ENCODE results near the gene DUOXA1.

DUOXA1 gene

DNA sequence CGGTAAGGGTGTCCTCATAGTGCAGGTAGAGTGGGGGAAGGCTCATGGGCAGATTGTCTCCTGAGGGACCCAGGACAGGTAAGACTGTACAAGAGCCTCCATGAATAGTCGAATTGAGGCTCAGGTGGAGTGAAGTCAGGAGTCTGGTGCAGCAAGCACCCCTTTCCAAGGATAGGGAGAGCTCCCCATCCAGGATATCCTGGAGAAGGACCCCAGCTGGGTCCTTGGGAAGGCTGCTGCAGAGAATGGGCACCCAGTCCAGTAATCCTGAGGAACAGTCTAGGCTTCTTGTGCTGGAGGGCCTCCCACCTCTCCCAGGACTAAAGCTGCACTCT, 15.0 kb downstream of the DUOXA1 start:
- Histone ChIP-seq H3K36me3 (no peaks in the 10 kb centered on the region), H3K4me3 (ENCODE audit: low read depth, low read length) (peak overlapping the region; percentile 8), H3K4me1 (no peaks in the 10 kb centered on the region; the same call in 1 of the 2 replicates), H3K9me3 (no peaks in the 10 kb centered on the region), H3K27me3 (peaks cover 42% of the 10 kb centered on the region)
- TF ChIP-seq, protein P1, sequence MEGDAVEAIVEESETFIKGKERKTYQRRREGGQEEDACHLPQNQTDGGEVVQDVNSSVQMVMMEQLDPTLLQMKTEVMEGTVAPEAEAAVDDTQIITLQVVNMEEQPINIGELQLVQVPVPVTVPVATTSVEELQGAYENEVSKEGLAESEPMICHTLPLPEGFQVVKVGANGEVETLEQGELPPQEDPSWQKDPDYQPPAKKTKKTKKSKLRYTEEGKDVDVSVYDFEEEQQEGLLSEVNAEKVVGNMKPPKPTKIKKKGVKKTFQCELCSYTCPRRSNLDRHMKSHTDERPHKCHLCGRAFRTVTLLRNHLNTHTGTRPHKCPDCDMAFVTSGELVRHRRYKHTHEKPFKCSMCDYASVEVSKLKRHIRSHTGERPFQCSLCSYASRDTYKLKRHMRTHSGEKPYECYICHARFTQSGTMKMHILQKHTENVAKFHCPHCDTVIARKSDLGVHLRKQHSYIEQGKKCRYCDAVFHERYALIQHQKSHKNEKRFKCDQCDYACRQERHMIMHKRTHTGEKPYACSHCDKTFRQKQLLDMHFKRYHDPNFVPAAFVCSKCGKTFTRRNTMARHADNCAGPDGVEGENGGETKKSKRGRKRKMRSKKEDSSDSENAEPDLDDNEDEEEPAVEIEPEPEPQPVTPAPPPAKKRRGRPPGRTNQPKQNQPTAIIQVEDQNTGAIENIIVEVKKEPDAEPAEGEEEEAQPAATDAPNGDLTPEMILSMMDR (IDR thresholded peaks at IDR 0.05; ENCODE audit: low read depth, low read length) = no peak
- DNase-seq = no peak

GRCh38 chr15:45114076-45114750, 15.5 kb downstream of the DUOXA1 start, which contains the start of the genes DUOX2 and DUOXA2:
Gene DUOX2, minus strand, starts transcription at chr15:45114172. Its CDS starts 761 bp downstream, at chr15:45113411.
Gene DUOXA2, plus strand, starts transcription at chr15:45114326. Its CDS starts 280 bp downstream, at chr15:45114606.
- Histone ChIP-seq H3K27me3 (peaks cover 42% of the 10 kb centered on the region), H3K4me3 (ENCODE audit: low read depth, low read length) (peak within 1 kb of the TSS; percentile 33), H3K36me3 (no peaks in the 10 kb centered on the region), H3K9me3 (no peaks in the 10 kb centered on the region), H3K4me1 (no peaks in the 10 kb centered on the region; the same call in 1 of the 2 replicates)
- DNase-seq = no peak
- TF ChIP-seq, protein P1 (IDR thresholded peaks at IDR 0.05; ENCODE audit: low read depth, low read length) = no peak

DNA sequence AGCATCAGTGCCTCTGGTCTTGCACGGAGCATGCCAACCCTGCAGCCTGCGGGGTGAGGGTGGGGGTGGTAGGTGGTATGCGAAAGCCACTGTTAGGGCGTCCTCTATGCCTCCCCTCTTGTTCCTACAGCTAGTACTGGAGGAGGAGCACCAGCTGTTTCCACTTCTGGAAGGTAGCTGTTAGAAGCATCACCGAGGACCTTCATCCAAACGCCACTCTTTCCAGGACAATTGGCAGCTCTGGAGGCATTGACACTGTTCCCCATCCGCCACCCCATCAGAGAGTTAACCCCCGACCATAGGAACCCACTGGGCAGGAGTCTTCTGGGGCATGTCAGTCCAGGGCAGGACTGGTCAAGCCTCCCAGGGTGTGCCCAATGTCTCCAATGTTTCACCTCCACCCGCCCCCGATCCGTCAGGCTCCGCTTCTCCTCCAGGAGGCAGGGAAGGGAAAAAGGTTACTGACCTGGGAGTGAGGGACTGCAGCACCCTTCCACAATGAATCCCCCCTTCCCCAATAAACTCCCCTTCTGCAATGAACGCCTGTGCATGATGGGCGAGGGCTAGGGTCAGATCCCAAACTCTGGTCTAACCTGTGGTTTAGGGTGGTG, 16.2 kb downstream of the DUOXA1 start:
- Histone ChIP-seq H3K27me3 (peaks cover 42% of the 10 kb centered on the region), H3K4me1 (no peaks in the 10 kb centered on the region; the same call in 1 of the 2 replicates), H3K36me3 (no peaks in the 10 kb centered on the region), H3K4me3 (ENCODE audit: low read depth, low read length) (no peak overlapping the region), H3K9me3 (no peaks in the 10 kb centered on the region)
- DNase-seq = no peak
- TF ChIP-seq, protein P1 (IDR thresholded peaks at IDR 0.05; ENCODE audit: low read depth, low read length) = no peak

GRCh38 chr15:45112591-45113379, 16.9 kb downstream of the DUOXA1 start:
- peak; percentile 39 for DNase-seq
- H3K4me1 ChIP-seq = no peaks in the 10 kb centered on the region; the same call in 1 of the 2 replicates
- H3K9me3 ChIP-seq = no peaks in the 10 kb centered on the region
- H3K4me3 ChIP-seq (ENCODE audit: low read depth, low read length) = peak overlapping the region; percentile 33
- TF ChIP-seq, protein P1 (IDR thresholded peaks at IDR 0.05; ENCODE audit: low read depth, low read length) = no peak
- peaks cover 42% of the 10 kb centered on the region for H3K27me3 ChIP-seq
- no peaks in the 10 kb centered on the region for H3K36me3 ChIP-seq

DNA sequence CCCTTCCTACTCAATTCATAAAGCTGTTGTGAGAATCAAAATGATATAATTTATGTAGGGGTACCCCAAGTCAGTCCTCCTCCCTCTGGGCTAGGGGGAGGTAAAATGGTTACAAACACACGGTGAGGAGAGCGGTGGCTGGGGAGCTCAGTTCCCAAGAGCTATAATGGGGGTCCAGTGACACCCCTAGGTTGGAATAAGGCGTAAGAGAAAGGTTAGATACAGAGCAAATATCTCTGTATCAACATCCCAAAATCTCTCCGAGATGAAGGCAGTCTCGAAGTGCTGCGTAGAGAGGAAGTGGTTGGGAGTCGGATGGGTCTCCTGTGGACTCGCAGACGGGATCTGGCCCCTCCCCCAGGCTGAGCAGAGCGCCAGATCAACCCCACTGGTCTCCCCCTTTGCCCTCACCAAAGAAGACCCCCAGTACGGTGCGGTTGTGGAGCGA, 17.5 kb downstream of the DUOXA1 start:
- no peaks in the 10 kb centered on the region; the same call in 1 of the 2 replicates for H3K4me1 ChIP-seq
- H3K4me3 ChIP-seq (ENCODE audit: low read depth, low read length) = peak overlapping the region; percentile 33
- DNase-seq = no peak
- TF ChIP-seq, protein P1 (IDR thresholded peaks at IDR 0.05; ENCODE audit: low read depth, low read length) = no peak
- no peaks in the 10 kb centered on the region for H3K9me3 ChIP-seq
- peaks cover 42% of the 10 kb centered on the region for H3K27me3 ChIP-seq
- no peaks in the 10 kb centered on the region for H3K36me3 ChIP-seq
